Cerebellar nuclear complex (tissue), 1 donor: Measurements from ENCODE around the gene PACS1.
A peak's percentile ranks its signal among the peaks of the same experiment; 100 is the strongest.

Experiments used
- DNase-seq, 2 experiments: peaks; one replicate each; lab custom pipeline; 2025; lab: John Stamatoyannopoulos, UW

The PACS1 gene

GRCh38 chr11:66187453-66187852, 117.4 kb downstream of the PACS1 start:
- DNase-seq: no peak

GRCh38 chr11:66188580-66188979, 118.5 kb downstream of the PACS1 start:
- no peak for DNase-seq

GRCh38 chr11:66189031-66189745, 119.1 kb downstream of the PACS1 start:
- no peak for DNase-seq

- no peak for DNase-seq
Observed at GRCh38 chr11:66190786-66191185, 120.7 kb downstream of the PACS1 start.

- DNase-seq: no peak
Observed at GRCh38 chr11:66192181-66192863, 122.2 kb downstream of the PACS1 start.

GRCh38 chr11:66194391-66194790, 124.3 kb downstream of the PACS1 start:
- no peak for DNase-seq

GRCh38 chr11:66195867-66196266, 125.8 kb downstream of the PACS1 start:
- DNase-seq: no peak

GRCh38 chr11:66203847-66204246, 133.8 kb downstream of the PACS1 start:
- no peak for DNase-seq

GRCh38 chr11:66204412-66204811, 134.3 kb downstream of the PACS1 start:
- no peak for DNase-seq

GRCh38 chr11:66207816-66208215, 137.7 kb downstream of the PACS1 start:
- DNase-seq: no peak

GRCh38 chr11:66211100-66211499, 141.0 kb downstream of the PACS1 start:
- DNase-seq: no peak

GRCh38 chr11:66216911-66217310, 146.8 kb downstream of the PACS1 start:
- DNase-seq: no peak

GRCh38 chr11:66218036-66218435, 148.0 kb downstream of the PACS1 start:
- DNase-seq: no peak

GRCh38 chr11:66218846-66219620, 149.0 kb downstream of the PACS1 start:
- DNase-seq: no peak

GRCh38 chr11:66219846-66220565, 149.9 kb downstream of the PACS1 start:
- DNase-seq: no peak

- no peak for DNase-seq
Observed at GRCh38 chr11:66220566-66220935, 150.5 kb downstream of the PACS1 start.

- no peak for DNase-seq
Observed at GRCh38 chr11:66221012-66221411, 150.9 kb downstream of the PACS1 start.

GRCh38 chr11:66221726-66222236, 151.7 kb downstream of the PACS1 start:
- no peak for DNase-seq

GRCh38 chr11:66222358-66223149, 152.5 kb downstream of the PACS1 start:
- DNase-seq: peak; percentile 54 to 78

- no peak for DNase-seq
Observed at GRCh38 chr11:66224226-66224855, 154.3 kb downstream of the PACS1 start.

GRCh38 chr11:66225066-66225465, 155.0 kb downstream of the PACS1 start:
- no peak for DNase-seq
